ENCODE data around the gene SMIM15. TPM values are rescaled to one million over a fixed set of nuclear protein-coding genes. Genes with fewer than 3 reads are reported as not detected.

The SMIM15 gene
- total and polyA plus RNA-seq, 2 of the 13 experiments (the other 11 are each of a cell fraction or from before 2014, with no cell fraction given), result 12.7 to 58.2 TPM

DNA sequence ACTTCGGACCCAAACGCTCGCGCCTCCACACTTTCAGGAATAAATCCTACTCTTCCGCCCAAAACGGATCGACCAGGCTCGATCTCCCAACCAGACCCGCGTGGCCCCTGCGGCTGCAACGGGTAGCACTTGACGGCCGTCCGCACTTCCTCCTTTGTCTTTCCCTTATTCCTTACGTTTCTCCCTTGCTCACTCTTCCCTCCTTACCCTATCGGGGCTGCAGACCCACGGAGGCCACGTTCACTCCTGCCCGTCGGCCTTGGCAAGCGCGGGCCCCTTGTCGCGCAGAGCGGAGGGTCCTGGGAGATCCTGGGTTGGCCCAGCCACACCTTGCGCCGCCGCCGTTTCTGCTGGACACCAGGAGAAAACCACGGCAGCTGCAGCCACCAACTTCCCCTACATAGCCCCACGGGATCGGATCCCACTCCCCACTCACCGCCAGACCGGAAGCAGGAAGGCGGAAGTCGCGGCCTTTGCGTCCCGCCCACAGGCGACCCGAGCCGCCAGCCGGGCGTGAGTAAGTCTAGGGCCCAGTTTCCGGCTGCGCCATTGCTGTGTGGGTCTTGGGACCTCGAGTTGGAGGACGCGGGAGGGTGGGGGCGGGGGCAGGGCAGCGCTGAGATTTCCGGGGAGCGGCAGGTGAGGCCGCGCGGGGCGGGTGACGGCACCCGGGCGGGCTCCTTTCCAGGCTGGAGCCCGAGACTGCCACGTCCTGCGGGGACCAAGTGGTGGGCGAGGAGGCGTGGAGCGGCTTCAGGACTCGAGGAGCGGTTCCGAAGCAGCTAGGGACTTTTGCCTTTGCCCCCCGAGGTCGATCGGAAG, at the start of gene SMIM15 (continued):
- peak; percentile 84 for TF ChIP-seq UBTF (CRISPR knock-in tag; IDR thresholded peaks at IDR 0.05)
- TF ChIP-seq ZSCAN25 (CRISPR knock-in tag; IDR thresholded peaks at IDR 0.05), result no peak
- no peak for TF ChIP-seq SP140L (CRISPR knock-in tag; IDR thresholded peaks at IDR 0.05; ENCODE audit: borderline replicate concordance)
- peak; percentile 72; the same call in 1 of the 2 replicates for TF ChIP-seq ZIK1 (CRISPR knock-in tag; IDR thresholded peaks at IDR 0.05; ENCODE audit: borderline replicate concordance, low read depth)
- no peak for TF ChIP-seq STAT6 (CRISPR knock-in tag; IDR thresholded peaks at IDR 0.05; ENCODE audit: borderline replicate concordance)
- TF ChIP-seq TAF15 (IDR thresholded peaks at IDR 0.05; ENCODE audit: low read depth, low read length, poor library complexity, severe bottlenecking), result no peak
- TF ChIP-seq SETDB1 (CRISPR knock-in tag; IDR thresholded peaks at IDR 0.05; ENCODE audit: borderline replicate concordance), result no peak
- TF ChIP-seq TBX3 (IDR thresholded peaks at IDR 0.05; ENCODE audit: borderline replicate concordance), result no peak
- peak; percentile 94 for TF ChIP-seq ZGPAT (CRISPR knock-in tag; IDR thresholded peaks at IDR 0.05)
- no peak; the same call in 1 of the 2 replicates for TF ChIP-seq EED (CRISPR knock-in tag; IDR thresholded peaks at IDR 0.05)
- TF ChIP-seq FLYWCH1 (CRISPR knock-in tag; IDR thresholded peaks at IDR 0.05), result no peak
- no peak for TF ChIP-seq MATR3 (CRISPR knock-in tag; IDR thresholded peaks at IDR 0.05)
- TF ChIP-seq, protein P1, sequence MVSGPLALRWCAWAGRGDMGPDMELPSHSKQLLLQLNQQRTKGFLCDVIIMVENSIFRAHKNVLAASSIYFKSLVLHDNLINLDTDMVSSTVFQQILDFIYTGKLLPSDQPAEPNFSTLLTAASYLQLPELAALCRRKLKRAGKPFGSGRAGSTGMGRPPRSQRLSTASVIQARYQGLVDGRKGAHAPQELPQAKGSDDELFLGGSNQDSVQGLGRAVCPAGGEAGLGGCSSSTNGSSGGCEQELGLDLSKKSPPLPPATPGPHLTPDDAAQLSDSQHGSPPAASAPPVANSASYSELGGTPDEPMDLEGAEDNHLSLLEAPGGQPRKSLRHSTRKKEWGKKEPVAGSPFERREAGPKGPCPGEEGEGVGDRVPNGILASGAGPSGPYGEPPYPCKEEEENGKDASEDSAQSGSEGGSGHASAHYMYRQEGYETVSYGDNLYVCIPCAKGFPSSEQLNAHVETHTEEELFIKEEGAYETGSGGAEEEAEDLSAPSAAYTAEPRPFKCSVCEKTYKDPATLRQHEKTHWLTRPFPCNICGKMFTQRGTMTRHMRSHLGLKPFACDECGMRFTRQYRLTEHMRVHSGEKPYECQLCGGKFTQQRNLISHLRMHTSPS (CRISPR knock-in tag; IDR thresholded peaks at IDR 0.05; ENCODE audit: low read depth), result no peak
- TF ChIP-seq ZNF24 (IDR thresholded peaks at IDR 0.05), result no peak
- no peak; the same call in 1 of the 2 replicates for TF ChIP-seq CCDC6 (CRISPR knock-in tag; IDR thresholded peaks at IDR 0.05)
- 0 out of 2 replicates have a peak, but pooled peaks have one; percentile 84 for TF ChIP-seq NCOA1 (CRISPR knock-in tag; IDR thresholded peaks at IDR 0.05)
- TF ChIP-seq ZNF446 (CRISPR knock-in tag; IDR thresholded peaks at IDR 0.05), result no peak
- no peak for TF ChIP-seq ZNF121 (CRISPR knock-in tag; IDR thresholded peaks at IDR 0.05)
- no peak for TF ChIP-seq MIER2 (CRISPR knock-in tag; IDR thresholded peaks at IDR 0.05)
- TF ChIP-seq SP5 (CRISPR knock-in tag; IDR thresholded peaks at IDR 0.05; ENCODE audit: borderline replicate concordance, low read depth), result peak; percentile 88
- peak; percentile 55; the same call in 1 of the 2 replicates for TF ChIP-seq ISL2 (CRISPR knock-in tag; IDR thresholded peaks at IDR 0.05)
- 0 out of 2 replicates have a peak, but pooled peaks have one; percentile 64 for TF ChIP-seq EEA1 (CRISPR knock-in tag; IDR thresholded peaks at IDR 0.05; ENCODE audit: borderline replicate concordance)
